ENCODE measurements around the gene GPC4.

GPC4 gene

GRCh38 chrX:133410550-133410949 lies 4.7 kb downstream of the GPC4 start:
- no peak for DNase-seq

DNA sequence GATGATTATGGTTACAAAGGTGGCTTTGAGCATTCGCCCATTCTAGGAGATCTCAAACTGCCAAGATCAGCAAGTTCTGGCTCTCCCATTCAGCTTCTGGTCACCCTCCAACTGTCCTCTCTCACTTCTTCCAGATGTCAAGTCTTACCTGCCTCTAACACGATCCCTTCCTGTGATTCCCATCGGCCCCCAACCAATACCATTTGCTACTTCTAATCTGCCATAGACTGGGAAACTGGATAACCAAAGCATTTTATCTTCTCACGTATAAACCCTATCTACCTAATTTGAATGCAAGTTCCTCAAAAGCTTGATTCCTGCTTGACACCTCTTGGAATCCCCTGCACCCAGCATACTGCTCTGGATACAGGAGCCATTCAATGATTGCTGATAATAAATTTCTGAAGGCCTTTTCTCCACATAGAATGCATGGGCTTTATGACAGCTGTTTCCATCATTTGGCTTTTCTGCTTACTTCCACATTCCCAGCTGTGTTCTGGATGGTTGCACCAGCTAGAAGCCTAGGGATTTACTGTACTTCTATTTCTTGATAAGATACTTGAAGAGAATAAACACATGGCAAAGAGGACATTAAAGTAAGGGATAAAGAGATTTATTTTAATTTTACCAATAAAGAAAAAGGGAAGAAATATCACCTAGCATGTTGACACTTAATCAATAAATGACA lies 9.6 kb downstream of the GPC4 start:
- DNase-seq, result no peak

DNA sequence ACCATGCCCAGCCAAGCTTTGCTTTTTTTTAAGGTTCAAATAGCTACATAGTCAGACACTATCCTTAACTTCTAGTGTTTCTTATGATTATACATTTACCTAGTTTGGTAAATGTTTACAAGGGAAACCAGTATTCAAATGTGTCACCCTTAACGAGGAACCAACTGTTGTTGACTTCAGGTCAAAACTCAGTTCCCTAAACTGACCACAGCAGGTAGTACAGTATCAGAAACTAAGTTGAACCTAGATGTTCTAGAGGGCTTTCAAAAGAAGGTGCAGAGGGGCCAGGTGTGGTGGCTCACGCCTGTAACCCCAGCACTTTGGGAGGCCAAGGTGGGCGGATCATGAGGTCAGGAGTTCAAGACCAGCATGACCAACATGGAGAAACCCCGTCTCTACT lies 11.3 kb downstream of the GPC4 start:
- no peak for DNase-seq

DNA sequence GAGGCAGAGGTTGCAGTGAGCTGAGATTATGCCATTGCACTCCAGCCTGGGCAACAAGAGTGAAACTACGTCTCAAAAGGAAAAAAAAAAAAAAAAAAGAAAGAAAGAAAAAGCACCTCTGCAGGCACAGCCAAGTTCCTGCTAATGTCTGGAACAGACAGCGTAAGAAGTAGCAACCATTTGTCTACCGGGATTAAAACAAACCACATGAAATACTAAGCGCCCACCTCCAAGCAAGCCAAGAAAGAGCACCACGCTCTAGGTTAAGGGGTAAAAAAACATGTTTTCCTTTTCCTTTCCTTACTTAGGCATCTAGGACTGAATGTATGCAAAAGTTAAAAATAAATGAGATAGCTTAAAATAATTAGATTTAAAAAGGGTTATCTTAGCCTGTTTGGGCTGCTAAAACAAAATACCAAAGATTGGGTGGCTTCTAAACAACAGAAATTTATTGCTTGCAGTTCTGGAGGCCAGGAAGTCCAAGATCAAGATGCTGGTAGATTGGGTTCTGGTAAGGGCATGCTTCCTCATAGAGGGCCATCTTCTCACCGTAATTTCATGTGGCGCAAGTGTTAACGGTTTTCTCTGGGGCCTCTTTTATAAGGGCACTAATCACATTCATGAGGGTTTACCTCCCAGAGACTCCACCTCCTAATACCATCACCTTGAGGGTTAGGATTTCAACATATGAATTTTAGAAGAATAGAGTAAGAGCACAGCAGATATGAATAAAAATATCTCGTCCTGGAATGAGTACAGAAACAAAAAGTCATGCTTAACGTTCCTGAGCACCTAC lies 12.3 kb downstream of the GPC4 start:
- no peak for DNase-seq

GRCh38 chrX:133402042-133402453 lies 13.2 kb downstream of the GPC4 start:
- DNase-seq, result no peak

- no peak for DNase-seq
Measured at GRCh38 chrX:133401536-133401935, 13.8 kb downstream of the GPC4 start.

DNA sequence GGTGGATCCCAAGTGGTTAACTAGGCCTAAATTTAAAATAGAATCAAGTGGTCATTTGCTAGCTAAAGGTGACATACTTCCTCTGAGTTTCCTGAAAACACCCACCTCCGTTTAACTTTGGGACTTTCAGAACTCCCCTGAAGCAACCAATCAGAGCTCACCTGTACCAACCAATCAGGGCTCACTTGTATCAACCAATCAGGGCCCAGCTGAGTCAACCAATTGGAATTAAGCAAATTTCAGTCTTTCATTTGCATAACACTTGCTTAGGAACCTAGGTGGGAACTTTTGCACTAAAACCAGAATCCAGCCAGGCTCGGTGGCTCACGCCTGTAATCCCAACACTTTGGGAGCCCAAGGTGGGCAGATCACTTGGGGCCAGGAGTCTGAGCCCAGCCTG lies 15.9 kb downstream of the GPC4 start:
- DNase-seq, result no peak

DNA sequence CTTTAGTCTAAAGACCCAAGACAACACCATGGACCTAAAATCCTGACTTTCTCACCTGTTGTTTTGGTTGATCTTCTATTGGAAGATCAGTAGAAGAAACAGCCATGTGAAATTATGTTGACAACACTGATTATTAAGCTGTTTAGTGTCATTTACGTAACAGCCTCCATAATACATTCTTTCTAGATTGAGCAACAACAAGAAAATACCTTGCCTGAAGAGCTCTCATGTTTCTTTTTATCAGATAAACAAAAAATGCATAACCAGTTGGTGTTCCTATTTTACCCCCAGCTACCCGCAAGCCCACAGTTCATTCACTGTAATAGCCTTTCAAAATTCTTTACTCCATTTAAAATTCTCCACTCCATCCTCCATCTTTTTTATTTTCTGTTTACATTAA lies 20.5 kb downstream of the GPC4 start:
- no peak for DNase-seq

DNA sequence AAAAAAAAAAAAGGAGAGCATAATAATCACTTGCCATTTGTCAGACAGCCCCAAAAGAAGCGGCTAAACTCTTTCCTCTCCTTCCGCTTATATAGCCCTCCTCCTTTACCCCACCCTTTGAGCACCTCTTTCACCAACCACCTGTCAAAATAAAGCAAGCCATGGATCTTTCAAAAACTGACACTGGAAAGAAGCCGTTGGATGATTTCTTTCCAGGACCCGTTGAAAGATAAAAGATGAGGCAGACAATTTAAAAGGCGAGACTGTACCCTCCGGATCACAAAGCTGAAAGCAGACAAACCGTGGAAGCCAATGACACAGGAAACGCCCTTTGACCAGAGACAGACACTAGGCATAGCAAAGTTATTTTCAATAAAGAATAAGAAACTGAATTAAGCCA lies 22.6 kb downstream of the GPC4 start:
- DNase-seq, result no peak

DNA sequence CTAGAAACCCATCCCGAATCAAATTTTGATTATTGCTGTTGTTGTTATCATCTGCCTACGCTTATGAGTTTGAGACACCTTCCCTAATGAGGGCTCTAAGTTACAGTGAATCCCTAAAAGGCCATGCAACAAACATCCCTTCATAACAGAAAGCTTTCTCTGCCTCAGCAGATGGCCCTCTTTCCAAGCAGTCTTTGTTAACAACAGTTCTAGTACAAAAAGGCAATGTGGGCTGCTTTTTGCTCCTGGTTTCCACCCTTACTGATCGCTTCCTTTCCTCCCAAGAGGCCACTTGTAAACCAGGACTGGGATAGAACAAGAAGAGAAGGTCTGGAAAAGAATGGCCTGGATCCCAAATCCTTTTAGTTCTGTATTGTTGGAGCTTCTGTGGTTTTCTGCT lies 24.2 kb downstream of the GPC4 start:
- no peak for DNase-seq

DNA sequence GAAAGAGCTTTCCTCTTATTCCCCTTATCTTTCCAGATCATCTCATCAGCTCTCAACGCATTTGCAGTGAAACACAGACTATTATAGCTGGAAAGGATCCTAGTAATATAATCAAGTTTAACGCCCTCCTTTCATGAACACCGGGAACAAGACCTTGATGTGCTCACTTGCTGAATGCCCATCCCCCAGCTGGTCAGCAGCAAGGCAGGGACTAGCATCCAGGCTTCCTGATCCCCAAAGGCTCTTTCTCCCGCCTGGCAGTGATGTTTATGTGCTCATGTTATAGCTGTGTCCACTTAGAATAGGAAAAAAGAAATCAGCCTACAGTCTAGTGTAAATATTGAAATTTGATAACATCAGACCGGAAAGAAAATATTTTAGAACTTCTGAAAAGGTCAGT lies 24.6 kb downstream of the GPC4 start:
- DNase-seq, result no peak

DNA sequence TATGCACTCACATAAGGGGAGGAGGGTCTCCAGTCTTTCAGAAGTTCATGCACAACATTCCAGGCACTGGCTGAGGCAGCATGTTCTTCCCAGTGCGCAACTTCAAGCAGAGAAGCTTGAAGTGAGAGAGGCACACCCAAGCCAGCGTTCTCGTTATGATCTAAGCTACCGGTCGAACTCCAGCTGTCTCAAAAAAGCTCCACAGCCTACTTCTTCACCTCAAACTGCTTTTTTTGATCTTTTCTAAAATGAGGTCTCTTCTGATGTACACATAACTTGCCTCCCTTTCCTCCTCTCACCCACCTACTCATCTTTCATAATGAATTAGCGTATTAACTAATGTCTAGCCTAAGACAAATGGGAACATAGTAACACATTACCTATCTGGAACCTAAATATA lies 25.3 kb downstream of the GPC4 start:
- DNase-seq, result no peak

- no peak for DNase-seq
Measured at GRCh38 chrX:133384454-133384853, 30.8 kb downstream of the GPC4 start.

- no peak for DNase-seq
Measured at GRCh38 chrX:133380711-133381619, 34.3 kb downstream of the GPC4 start.

- DNase-seq, result no peak
Measured at GRCh38 chrX:133376422-133376821, 38.9 kb downstream of the GPC4 start.

DNA sequence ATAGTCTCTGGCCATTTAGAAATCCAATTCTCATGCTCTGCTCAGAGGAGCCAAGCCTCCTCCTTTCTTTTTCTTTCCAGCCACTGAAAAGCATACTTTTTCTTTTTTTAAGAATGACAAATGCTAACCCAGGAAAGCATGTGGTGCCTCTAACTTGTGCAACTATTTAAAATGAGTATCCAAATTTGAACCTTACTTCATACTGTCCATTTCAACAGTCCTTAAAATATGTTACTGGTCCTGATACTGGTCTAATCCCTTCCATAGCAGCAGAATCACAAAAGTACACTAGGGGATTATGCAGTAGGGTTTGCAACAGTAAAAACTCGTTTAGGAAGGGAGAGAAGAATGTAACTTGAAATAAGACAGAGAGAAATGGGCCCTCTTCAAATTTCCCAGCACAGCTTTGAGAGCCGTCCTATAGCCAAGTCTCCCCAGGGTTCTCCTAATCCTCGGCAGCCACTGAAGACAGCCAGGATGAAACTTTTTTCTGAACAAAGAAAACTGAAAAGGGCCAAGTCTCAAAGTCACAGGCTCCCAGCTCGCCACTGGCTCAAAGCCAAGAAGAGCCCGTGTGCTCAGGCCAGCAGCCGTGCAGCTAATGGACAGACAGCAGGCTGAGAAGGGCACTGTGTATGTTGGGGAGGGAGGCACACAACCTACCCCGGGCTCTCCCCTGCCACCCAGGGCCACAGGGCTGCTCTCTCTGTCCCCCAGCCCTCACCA lies 39.5 kb downstream of the GPC4 start:
- DNase-seq, result no peak

GRCh38 chrX:133374874-133375387 lies 40.4 kb downstream of the GPC4 start:
- no peak for DNase-seq

DNA sequence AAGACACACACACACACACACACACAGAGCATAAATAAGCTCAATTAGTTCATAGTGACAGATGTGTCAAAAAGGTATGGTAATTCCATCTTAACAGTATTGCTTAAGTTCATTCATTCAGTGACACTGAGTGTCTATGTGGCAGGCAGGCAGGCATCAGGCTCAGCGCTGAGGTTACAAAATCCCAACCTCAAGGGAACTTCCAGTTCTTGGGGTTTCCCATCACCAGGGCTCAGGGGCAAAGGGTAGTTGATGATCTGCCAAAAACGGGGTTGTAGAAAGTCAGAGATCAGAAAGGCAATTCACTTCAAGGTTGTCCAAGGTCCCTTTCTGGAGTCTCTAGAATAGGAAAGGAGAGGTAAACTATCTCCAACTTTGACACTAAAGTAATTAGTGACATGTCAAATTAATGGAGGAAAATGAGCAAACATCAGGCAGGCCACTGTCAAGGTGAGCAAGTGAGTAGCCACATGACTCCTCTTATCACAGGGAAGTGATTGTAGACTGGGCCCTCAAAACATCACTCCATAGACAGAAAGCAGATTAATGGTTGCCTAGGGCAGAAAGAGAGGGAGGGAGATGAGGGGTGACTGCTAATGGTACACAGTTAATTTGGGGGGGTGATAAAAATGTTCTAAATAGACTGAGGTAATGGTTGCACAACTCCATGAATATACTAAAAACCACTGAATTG lies 41.8 kb downstream of the GPC4 start:
- DNase-seq, result no peak

- DNase-seq, result no peak
Measured at GRCh38 chrX:133370696-133371275, 44.5 kb downstream of the GPC4 start.

GRCh38 chrX:133369065-133369464 lies 46.2 kb downstream of the GPC4 start:
- no peak for DNase-seq

DNA sequence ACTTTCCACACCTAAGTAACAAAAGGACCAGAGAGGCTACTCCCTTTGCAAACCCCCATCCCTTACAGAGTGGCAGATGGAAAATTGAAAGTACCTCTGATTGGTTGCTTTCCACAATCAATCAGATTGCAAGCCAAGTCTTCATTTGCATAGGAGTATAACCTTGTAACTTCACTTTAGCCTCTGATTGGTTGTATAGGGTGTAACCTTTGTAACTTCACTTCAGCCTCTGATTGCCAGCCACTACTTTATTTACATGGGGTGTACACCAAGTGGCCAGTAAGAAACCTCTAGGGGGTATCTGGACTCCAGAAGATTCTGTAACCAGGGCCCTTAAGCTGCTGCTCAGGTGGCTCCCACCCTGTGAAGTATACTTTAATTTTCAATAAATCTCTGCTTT lies 48.6 kb downstream of the GPC4 start:
- no peak for DNase-seq

Data from activated CD4-positive, CD25-positive, alpha-beta regulatory T cell (primary cell).